K562 (cell line): ENCODE measurements around the gene FGGY. TPM values are rescaled to one million over a fixed set of nuclear protein-coding genes. Genes with fewer than 3 reads are reported as not detected.

Experiments used
- ATAC-seq: fragments of 200-7000 bp; cut with Tn5 transposase; 3 replicates; pipeline ENCODE4 v1.9.1; 2020; ENCODE audit warnings: moderate library complexity
- BruUV-seq: library from RNA; stranded (reverse); fragments of 400-500 nt; replicated peaks from 2 replicates; lab custom pipeline; 2021; lab: Mats Ljungman, UMichigan
- CTCF ChIA-PET: fragments of 300-600 bp; formaldehyde crosslinking; extraction: SDS; loops from one replicate; lab custom pipeline; 2021; ENCODE audit warnings: low intra/inter-chr PET ratio; lab: Yijun Ruan, JAX
- POLR2A ChIA-PET: fragments of 300-600, 350-650 bp; sonication (Branson Sonifier 250); formaldehyde crosslinking; extraction: SDS; loops from one replicate; lab custom pipeline; 2021; ENCODE audit warnings: antibody characterized with exemption, inconsistent platforms; lab: Yijun Ruan, JAX
- DNase-seq, 4 experiments: peaks; one replicate each; pipeline versions ENCODE4 v3.0.0 to v3.0.0-alpha.2; 2011 to 2018; ENCODE audit warnings: low spot score in 3 of 4, mixed read lengths in 3 of 4; ENCODE audit errors: extremely low read depth in 1 of 4
- FAIRE-seq: peaks from 2 replicates; lab custom pipeline; 2011; peaks lifted over from hg19 to GRCh38; lab: Jason Lieb, UNC
- H2AFZ ChIP-seq: 2 replicates; pipeline ENCODE4 v1.6.0; 2011; ENCODE audit warnings: low read depth, low read length, control low read depth, inconsistent platforms
- H3K27ac ChIP-seq: fragments of 200-600 bp; 3 replicates; pipeline ENCODE4 v1.8.0; 2011; ENCODE audit warnings: low read depth, mild to moderate bottlenecking, control low read depth, inconsistent platforms, low read length, moderate library complexity, mixed read lengths; ENCODE audit errors: extremely low read depth
- H3K27me3 ChIP-seq, 2 experiments: fragments of 300-600 bp in 1 of 2; 2 replicates in 1 of 2; 3 replicates in 1 of 2; pipeline versions ENCODE4 v1.6.0 to v1.8.0; 2011; ENCODE audit warnings: inconsistent platforms in 2 of 2, low read length in 2 of 2, mild to moderate bottlenecking in 1 of 2, mixed read lengths in 1 of 2, moderate library complexity in 1 of 2; ENCODE audit not compliant: control insufficient read depth in 2 of 2, insufficient read depth in 2 of 2
- H3K36me3 ChIP-seq: fragments of 300-600 bp; 3 replicates; pipeline ENCODE4 v1.8.0; 2011; ENCODE audit warnings: mild to moderate bottlenecking, low read length, inconsistent platforms; ENCODE audit not compliant: control insufficient read depth, insufficient read depth
- H3K4me1 ChIP-seq, 2 experiments: fragments of 200-600 bp in 1 of 2; replicated peaks in 1 of 2; 2 replicates in 1 of 2; 3 replicates in 1 of 2; pipeline versions ENCODE4 v1.5.1 to v1.8.0; 2011; ENCODE audit warnings: inconsistent platforms in 2 of 2, low read length in 2 of 2, mild to moderate bottlenecking in 1 of 2, mixed read lengths in 1 of 2, moderate library complexity in 1 of 2; ENCODE audit not compliant: control insufficient read depth in 2 of 2, insufficient read depth in 2 of 2
- H3K4me2 ChIP-seq: 2 replicates; pipeline ENCODE4 v1.6.1; 2011; ENCODE audit warnings: low read length, control low read depth, inconsistent platforms, mixed read lengths; ENCODE audit not compliant: insufficient read depth
- H3K4me3 ChIP-seq: fragments of 200-600 bp; sonication (generic), shearing (Covaris generic); 2 replicates; pipeline ENCODE4 v1.5.1; 2016; ENCODE audit warnings: control low read depth, inconsistent platforms
- H3K79me2 ChIP-seq: fragments of 200-600 bp; 3 replicates; pipeline ENCODE4 v1.8.0; 2011; ENCODE audit warnings: low read length, inconsistent platforms; ENCODE audit not compliant: control insufficient read depth, insufficient read depth
- H3K9ac ChIP-seq, 2 experiments: 2 replicates each; pipeline versions ENCODE4 v1.6.0 to v1.6.1; 2011; ENCODE audit warnings: low read depth in 2 of 2, low read length in 2 of 2, control low read depth in 1 of 2, inconsistent platforms in 1 of 2, mild to moderate bottlenecking in 1 of 2, mixed read lengths in 1 of 2; ENCODE audit not compliant: insufficient read depth in 1 of 2
- H3K9me1 ChIP-seq: one replicate; pipeline ENCODE4 v1.6.0; 2011; ENCODE audit warnings: inconsistent platforms, mild to moderate bottlenecking, low read length, moderate library complexity; ENCODE audit not compliant: control insufficient read depth, insufficient read depth
- H3K9me3 ChIP-seq: replicated peaks from 2 replicates; pipeline ENCODE4 v1.5.1; 2011; ENCODE audit warnings: low read depth, low read length, inconsistent platforms; ENCODE audit not compliant: control insufficient read depth, insufficient read depth
- H4K20me1 ChIP-seq: replicated peaks from 2 replicates; pipeline ENCODE4 v1.6.1; 2011; ENCODE audit warnings: low read length, inconsistent platforms, mixed read lengths; ENCODE audit not compliant: control insufficient read depth, insufficient read depth
- ARID1B ChIP-seq: fragments of 450-650 bp; IDR thresholded peaks from 2 replicates; pipeline ENCODE4 v1.6.1; 2016; ENCODE audit warnings: antibody characterized with exemption, mild to moderate bottlenecking, inconsistent platforms
- FOXK2 ChIP-seq, 2 experiments: fragments of 450-650 bp; IDR thresholded peaks in 1 of 2; conservative IDR thresholded peaks in 1 of 2; 2 replicates each; pipeline ENCODE4 v1.6.1; 2016; ENCODE audit warnings: low read depth in 2 of 2, mild to moderate bottlenecking in 1 of 2
- JUND ChIP-seq, 2 experiments: IDR thresholded peaks; 2 replicates in 1 of 2; 3 replicates in 1 of 2; pipeline ENCODE4 v1.6.1; 2011; ENCODE audit warnings: borderline replicate concordance in 2 of 2, low read depth in 2 of 2, low read length in 2 of 2, improper control_type of control experiment in 1 of 2, missing biosample characterization in 1 of 2, missing genetic modification characterization in 1 of 2, missing genetic modification reagents in 1 of 2
- KHSRP ChIP-seq: fragments of 450-650 bp; IDR thresholded peaks from 2 replicates; pipeline ENCODE4 v1.6.1; 2017
- NR3C1 ChIP-seq: sonication (generic); formaldehyde crosslinking; IDR thresholded peaks from 2 replicates; pipeline ENCODE4 v1.8.1; 2022; ENCODE audit warnings: missing genetic modification reagents
- RBM15 ChIP-seq: fragments of 200-400 bp; formaldehyde crosslinking; IDR thresholded peaks from 2 replicates; pipeline ENCODE4 v1.6.1; 2018; ENCODE audit warnings: mild to moderate bottlenecking, low read length, moderate library complexity; ENCODE audit not compliant: insufficient read depth
- SMAD3 ChIP-seq: fragments of 450-650 bp; formaldehyde crosslinking; conservative IDR thresholded peaks from 2 replicates; pipeline ENCODE4 v1.4.0; 2020; ENCODE audit warnings: mild to moderate bottlenecking
- SMAD4 ChIP-seq: fragments of 250-450 bp; sonication (Bioruptor Pico); conservative IDR thresholded peaks from 2 replicates; pipeline ENCODE4 v1.8.0; 2021; ENCODE audit warnings: inconsistent platforms, mild to moderate bottlenecking, moderate library complexity
- TSC22D4 ChIP-seq: fragments of 450-650 bp; IDR thresholded peaks from 2 replicates; pipeline ENCODE4 v1.6.1; 2016; ENCODE audit warnings: missing genetic modification characterization, missing biosample characterization, control low read depth
- U2AF1 ChIP-seq: fragments of 200-400 bp; formaldehyde crosslinking; optimal IDR thresholded peaks from 2 replicates; pipeline ENCODE3; 2017; ENCODE audit warnings: mild to moderate bottlenecking, low read depth, low read length, moderate library complexity
- XRCC4 ChIP-seq: IDR thresholded peaks from one replicate; pipeline ENCODE4 v1.6.1; 2011; ENCODE audit not compliant: insufficient read depth, insufficient read length; ENCODE audit errors: extremely low read depth
- ZNF224 ChIP-seq: sonication (generic); formaldehyde crosslinking; IDR thresholded peaks from 2 replicates; pipeline ENCODE4 v1.8.0; 2022; ENCODE audit warnings: mild to moderate bottlenecking, missing genetic modification reagents
- ZNF316 ChIP-seq: fragments of 450-650 bp; IDR thresholded peaks from 2 replicates; pipeline ENCODE4 v1.6.1; 2016
- ZNF766 ChIP-seq: fragments of 200-800 bp; sonication (Bioruptor generic); conservative IDR thresholded peaks from 2 replicates; pipeline ENCODE4 v1.6.1; 2016; ENCODE audit warnings: missing genetic modification characterization, missing compliant biosample characterization
- ZZZ3 ChIP-seq: fragments of 450-650 bp; IDR thresholded peaks from 2 replicates; pipeline ENCODE4 v1.6.1; 2016; ENCODE audit warnings: antibody characterized with exemption, mild to moderate bottlenecking, moderate library complexity
- WGBS: fragments of 100-300 bp; shearing (Covaris generic); methylation state at CpG from one replicate; pipeline ENCODE4 v1.1.6; 2016; ENCODE audit warnings: low coverage, mixed read lengths; ENCODE audit not compliant: insufficient coverage; ENCODE audit errors: missing lambda C conversion rate; 5-methylcytosine and 5-hydroxymethylcytosine counted together
- in situ Hi-C: fragments of 300-500 bp; cut with MboI; formaldehyde crosslinking; loops from 4 replicates; pipeline ENCODE4 v1.15.0; 2018; ENCODE audit warnings: inconsistent platforms, mixed read lengths
- intact Hi-C: fragments of 100-400 bp; cut with micrococcal nuclease; formaldehyde crosslinking; loops from 2 replicates; pipeline ENCODE4 v1.14.2; 2022
- polyA plus RNA-seq, 8 experiments: library from polyadenylated mRNA; depleted of rRNA in 4 of 8; stranded (reverse) in 5 of 8; unstranded in 3 of 8; fragments of >200 nt; fragmentation: Nextera tagmentation in 2 of 8; fragmentation: Illumina TruSeq in 1 of 8; extraction: Ambion mirVana in 2 of 8; extraction: Trizol in 1 of 8; gene quantifications; 2 replicates each; pipeline versions ENCODE4 v1.2.1 to v1.2.3, GENCODE V29; 2011 to 2014; ENCODE audit warnings: inconsistent platforms in 1 of 8, missing spikeins in 1 of 8
- total RNA-seq, 7 experiments: library from RNA; depleted of rRNA in 6 of 7; stranded (reverse); fragments of >200 nt in 6 of 7; fragmentation: Illumina TruSeq in 2 of 7; extraction: Trizol in 2 of 7; gene quantifications; 2 replicates each; pipeline versions ENCODE4 v1.2.1 to v1.2.3, GENCODE V29; 2011 to 2021; ENCODE audit warnings: low replicate concordance in 1 of 7
- TF ChIP-seq, protein P1 (sequence below): sonication (generic); formaldehyde crosslinking; IDR thresholded peaks from 2 replicates; pipeline ENCODE4 v1.8.1; 2022; ENCODE audit warnings: missing genetic modification reagents
- TF ChIP-seq, protein P2 (sequence below): fragments of 450-650 bp; formaldehyde crosslinking; IDR thresholded peaks from 2 replicates; pipeline ENCODE4 v1.4.0; 2022; ENCODE audit warnings: mild to moderate bottlenecking, moderate library complexity
- TF ChIP-seq, protein P3 (sequence below): sonication (generic); formaldehyde crosslinking; IDR thresholded peaks from 2 replicates; pipeline ENCODE4 v1.8.1; 2023; ENCODE audit warnings: mild to moderate bottlenecking, missing genetic modification reagents, moderate library complexity

FGGY gene
- total and polyA plus RNA-seq, 9 of the 15 experiments (the other 6 are each of a cell fraction or from before 2014, with no cell fraction given), result 9.7 to 19.2 (median 12.6) TPM

GRCh38 chr1:59290193-59290949 is 6.5 kb upstream of the FGGY start:
- Histone ChIP-seq H3K4me2 (no peak overlapping the region), H3K4me3 (no peak overlapping the region), H4K20me1 (no peaks in the 10 kb centered on the region), H3K9ac (no peak overlapping the region), H3K27ac (no peak overlapping the region), H2AFZ (peak overlapping the region; percentile 48), H3K9me1 (no peaks in the 10 kb centered on the region), H3K79me2 (no peaks in the 10 kb centered on the region), H3K36me3 (no peaks in the 10 kb centered on the region), H3K4me1 (peaks cover 0 to 14% of the 10 kb centered on the region in 2 experiments; a peak in 3 of 5 replicates), H3K27me3 (no peaks in the 10 kb centered on the region), H3K9me3 (no peaks in the 10 kb centered on the region)
- ATAC-seq (peak; percentile 97), DNase-seq (peak; percentile 15 to 78 (median 38)), FAIRE-seq (peak; percentile 90)
- ChIA-PET CTCF (no interaction called here), POLR2A (interaction anchor here (0.6 kb wide), 1 partner anchor 446 kb away, joined by 4 read pairs; no protein-coding TSS in a partner anchor)
- no TSS peak for BruUV-seq
- 15% methylated on average over 9 of the region's 9 CpGs for WGBS
- in situ Hi-C loops, result no loop called here
- intact Hi-C loops, result loop anchor here (10.0 kb wide), 2 partner anchors 226 to 404 kb away; no protein-coding TSS in a partner anchor
- TF ChIP-seq TSC22D4 (tag), result no peak
- no peak for TF ChIP-seq XRCC4
- TF ChIP-seq JUND (IDR thresholded peaks at IDR 0.05; ENCODE audit: borderline replicate concordance, low read depth, low read length), result peak; percentile 84
- peak; percentile 79; the same call in 2 of the 3 replicates for TF ChIP-seq JUND (tag; IDR thresholded peaks at IDR 0.05; ENCODE audit: borderline replicate concordance, low read depth, low read length)
- peak; percentile 14; the same call in 1 of the 2 replicates for TF ChIP-seq ZNF316
- TF ChIP-seq KHSRP, result no peak
- peak; percentile 91 to 94 for TF ChIP-seq FOXK2 (conservative IDR thresholded peaks at IDR 0.05 in 1 of 2, IDR thresholded peaks at IDR 0.05 in 1 of 2; ENCODE audit: low read depth in 2 of 2)
- TF ChIP-seq, protein P1, sequence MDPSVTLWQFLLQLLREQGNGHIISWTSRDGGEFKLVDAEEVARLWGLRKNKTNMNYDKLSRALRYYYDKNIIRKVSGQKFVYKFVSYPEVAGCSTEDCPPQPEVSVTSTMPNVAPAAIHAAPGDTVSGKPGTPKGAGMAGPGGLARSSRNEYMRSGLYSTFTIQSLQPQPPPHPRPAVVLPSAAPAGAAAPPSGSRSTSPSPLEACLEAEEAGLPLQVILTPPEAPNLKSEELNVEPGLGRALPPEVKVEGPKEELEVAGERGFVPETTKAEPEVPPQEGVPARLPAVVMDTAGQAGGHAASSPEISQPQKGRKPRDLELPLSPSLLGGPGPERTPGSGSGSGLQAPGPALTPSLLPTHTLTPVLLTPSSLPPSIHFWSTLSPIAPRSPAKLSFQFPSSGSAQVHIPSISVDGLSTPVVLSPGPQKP (CRISPR knock-in tag), result no peak
- TF ChIP-seq ARID1B, result peak; percentile 57
- peak; percentile 41; the same call in 1 of the 2 replicates for TF ChIP-seq ZNF224 (CRISPR knock-in tag)
- TF ChIP-seq ZNF766 (CRISPR knock-in tag), result 0 out of 2 replicates have a peak, but pooled peaks have one; percentile 36
- no peak for TF ChIP-seq SMAD3 (CRISPR knock-in tag)
- no peak for TF ChIP-seq NR3C1 (CRISPR knock-in tag)
- no peak for TF ChIP-seq RBM15
- TF ChIP-seq, protein P2, sequence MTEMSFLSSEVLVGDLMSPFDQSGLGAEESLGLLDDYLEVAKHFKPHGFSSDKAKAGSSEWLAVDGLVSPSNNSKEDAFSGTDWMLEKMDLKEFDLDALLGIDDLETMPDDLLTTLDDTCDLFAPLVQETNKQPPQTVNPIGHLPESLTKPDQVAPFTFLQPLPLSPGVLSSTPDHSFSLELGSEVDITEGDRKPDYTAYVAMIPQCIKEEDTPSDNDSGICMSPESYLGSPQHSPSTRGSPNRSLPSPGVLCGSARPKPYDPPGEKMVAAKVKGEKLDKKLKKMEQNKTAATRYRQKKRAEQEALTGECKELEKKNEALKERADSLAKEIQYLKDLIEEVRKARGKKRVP, result no peak
- TF ChIP-seq ZZZ3, result no peak
- no peak for TF ChIP-seq U2AF1
- 0 out of 2 replicates have a peak, but pooled peaks have one; percentile 36 for TF ChIP-seq SMAD4 (CRISPR knock-in tag)
- TF ChIP-seq, protein P3, sequence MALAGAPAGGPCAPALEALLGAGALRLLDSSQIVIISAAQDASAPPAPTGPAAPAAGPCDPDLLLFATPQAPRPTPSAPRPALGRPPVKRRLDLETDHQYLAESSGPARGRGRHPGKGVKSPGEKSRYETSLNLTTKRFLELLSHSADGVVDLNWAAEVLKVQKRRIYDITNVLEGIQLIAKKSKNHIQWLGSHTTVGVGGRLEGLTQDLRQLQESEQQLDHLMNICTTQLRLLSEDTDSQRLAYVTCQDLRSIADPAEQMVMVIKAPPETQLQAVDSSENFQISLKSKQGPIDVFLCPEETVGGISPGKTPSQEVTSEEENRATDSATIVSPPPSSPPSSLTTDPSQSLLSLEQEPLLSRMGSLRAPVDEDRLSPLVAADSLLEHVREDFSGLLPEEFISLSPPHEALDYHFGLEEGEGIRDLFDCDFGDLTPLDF (CRISPR knock-in tag), result no peak
